ENCODE results near the gene SERPINA1. TPM values are rescaled to one million over a fixed set of nuclear protein-coding genes. Genes with fewer than 3 reads are reported as not detected.

The SERPINA1 gene
- total and polyA plus RNA-seq, 4 donors, result 3.5 to 29.8 (median 20.4) TPM

DNA sequence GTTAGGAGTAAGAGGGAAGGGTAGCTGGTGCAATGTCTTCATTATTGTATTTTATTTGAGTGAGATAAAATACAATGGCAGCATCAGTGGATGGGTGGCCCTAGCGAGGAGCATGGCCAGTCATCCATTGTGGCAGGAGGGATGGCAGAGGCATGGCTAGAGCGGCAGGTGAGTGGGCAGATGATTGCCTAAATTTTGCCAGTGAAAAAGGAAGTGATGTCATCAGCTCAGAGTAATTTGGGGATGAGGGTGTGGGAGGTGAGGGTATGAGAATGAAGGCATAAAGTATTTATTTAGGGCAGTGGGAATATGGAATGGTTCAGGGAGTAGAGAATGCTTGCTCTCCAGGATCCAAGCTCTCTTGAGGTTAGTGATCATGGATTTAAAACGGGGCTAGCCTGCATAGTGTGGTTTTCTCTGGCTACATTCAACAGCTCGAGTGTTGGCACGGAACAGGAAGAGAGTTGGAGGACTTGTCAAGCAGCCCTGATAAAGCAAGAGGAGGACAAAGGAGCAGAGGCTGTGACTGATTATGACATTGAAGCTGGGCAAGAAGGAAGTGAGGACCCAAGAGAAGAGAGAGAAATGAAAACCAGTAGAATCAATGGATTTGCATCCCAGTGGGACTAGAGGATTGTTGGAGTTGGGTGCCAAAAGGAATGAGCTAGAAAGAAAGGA is 46.6 kb downstream of the SERPINA1 start:
- Histone ChIP-seq H3K4me1 (ENCODE audit: control insufficient read depth in 1 of 2, insufficient read depth in 2 of 2, low read length in 2 of 2) (no peaks in the 10 kb centered on the region), H3K27ac (ENCODE audit: low read depth in 1 of 2, low read length in 2 of 2) (no peak overlapping the region), H3K36me3 (ENCODE audit: control insufficient read depth in 1 of 2, insufficient read depth in 2 of 2, low read length in 1 of 2) (no peaks in the 10 kb centered on the region), H3K9me3 (ENCODE audit: control insufficient read depth, low read length) (no peaks in the 10 kb centered on the region), H3K27me3 (ENCODE audit: control insufficient read depth in 1 of 2, insufficient read depth in 2 of 2, low read length in 1 of 2) (no peaks in the 10 kb centered on the region), H3K4me3 (ENCODE audit: low read length in 2 of 2) (no peak overlapping the region)
- WGBS, 2 donors, result 28 to 30% methylated on average over 5 of the region's 5 CpGs
- ATAC-seq (ENCODE audit: low FRiP score), result no peak
- intact Hi-C loops (cut with DNase I), result loop anchor here in 1 of 2 donors (10.0 kb wide), 1 partner anchor 1193 kb away; the partner anchor contains the start of gene GLRX5
- no peak for DNase-seq

DNA sequence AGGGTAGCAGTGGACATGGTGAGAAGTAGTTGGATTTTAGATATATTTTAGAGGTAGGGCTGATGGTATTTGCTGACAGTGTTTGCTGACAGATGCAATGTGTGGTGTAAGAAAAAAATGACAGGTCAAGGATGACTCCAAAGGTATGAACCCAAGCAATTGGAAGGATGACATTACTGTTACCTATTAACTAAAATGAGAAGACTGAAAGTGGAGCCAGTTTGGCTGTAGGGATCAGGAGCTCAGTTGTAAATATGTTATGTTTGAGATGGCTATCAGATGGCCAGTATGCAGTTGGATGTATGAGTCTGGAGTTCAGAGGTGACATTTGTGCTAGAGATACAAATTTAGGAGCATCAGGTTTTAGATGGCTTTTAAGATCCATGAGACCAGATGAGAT is 47.9 kb downstream of the SERPINA1 start:
- Histone ChIP-seq H3K4me3 (ENCODE audit: low read length in 2 of 2) (no peak overlapping the region), H3K27ac (ENCODE audit: low read depth in 1 of 2, low read length in 2 of 2) (no peak overlapping the region), H3K9me3 (ENCODE audit: control insufficient read depth, low read length) (no peaks in the 10 kb centered on the region), H3K36me3 (ENCODE audit: control insufficient read depth in 1 of 2, insufficient read depth in 2 of 2, low read length in 1 of 2) (no peaks in the 10 kb centered on the region), H3K4me1 (ENCODE audit: control insufficient read depth in 1 of 2, insufficient read depth in 2 of 2, low read length in 2 of 2) (no peaks in the 10 kb centered on the region), H3K27me3 (ENCODE audit: control insufficient read depth in 1 of 2, insufficient read depth in 2 of 2, low read length in 1 of 2) (no peaks in the 10 kb centered on the region)
- intact Hi-C loops (cut with DNase I), result loop anchor here in 1 of 2 donors (10.0 kb wide), 1 partner anchor 1194 kb away; the partner anchor contains the start of gene GLRX5
- ATAC-seq (ENCODE audit: low FRiP score), result no peak
- DNase-seq, result no peak

DNA sequence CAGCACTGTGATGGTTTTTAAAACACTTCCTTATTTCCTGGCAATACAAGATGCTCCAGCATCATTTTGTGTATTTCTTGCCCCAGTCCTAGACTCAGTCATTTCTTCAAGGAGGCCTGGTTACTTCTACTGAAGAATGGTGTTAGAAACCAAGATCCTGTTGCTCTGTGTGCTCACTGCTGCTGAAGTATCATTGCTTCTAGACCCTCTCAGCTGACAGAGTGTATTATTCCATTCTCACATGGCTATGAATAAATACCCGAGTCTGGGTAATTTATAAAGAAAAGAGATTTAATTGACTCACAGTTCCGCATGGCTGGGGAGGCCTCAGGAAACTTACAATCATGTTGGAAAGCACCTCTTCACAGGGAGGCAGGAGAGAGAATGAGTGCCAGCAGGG is 50.4 kb downstream of the SERPINA1 start:
- DNase-seq (no peak), ATAC-seq (ENCODE audit: low FRiP score) (no peak)
- no peaks in the 10 kb centered on the region for H3K9me3 ChIP-seq (ENCODE audit: control insufficient read depth, low read length)
- intact Hi-C loops (cut with DNase I), result no loop called here
- H3K36me3 ChIP-seq (ENCODE audit: control insufficient read depth in 1 of 2, insufficient read depth in 2 of 2, low read length in 1 of 2), result no peaks in the 10 kb centered on the region
- H3K4me3 ChIP-seq (ENCODE audit: low read length in 2 of 2), result no peak overlapping the region
- WGBS, 2 donors, result 93 to 94% methylated on average over 2 of the region's 2 CpGs
- no peaks in the 10 kb centered on the region for H3K27me3 ChIP-seq (ENCODE audit: control insufficient read depth in 1 of 2, insufficient read depth in 2 of 2, low read length in 1 of 2)
- H3K4me1 ChIP-seq (ENCODE audit: control insufficient read depth in 1 of 2, insufficient read depth in 2 of 2, low read length in 2 of 2), result no peaks in the 10 kb centered on the region
- no peak overlapping the region for H3K27ac ChIP-seq (ENCODE audit: low read depth in 1 of 2, low read length in 2 of 2)

DNA sequence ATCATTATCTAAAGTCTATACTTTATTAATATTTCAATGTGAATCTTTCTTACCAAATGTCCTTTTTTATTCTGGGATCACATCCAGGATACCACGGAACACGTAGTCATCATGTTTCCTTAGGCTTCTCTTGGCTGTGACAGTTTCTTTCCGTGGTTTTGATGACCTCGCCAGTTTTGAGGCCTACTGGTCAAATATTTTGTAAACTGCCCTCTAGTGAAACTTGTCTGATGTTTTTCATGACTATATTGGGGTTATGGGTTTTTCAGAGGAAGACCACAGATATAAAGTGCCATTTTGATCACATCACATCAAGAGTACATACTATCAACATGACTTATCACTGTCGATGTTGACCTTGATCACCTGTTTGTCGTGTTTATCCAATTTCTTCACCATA is 51.1 kb downstream of the SERPINA1 start:
- Histone ChIP-seq H3K27me3 (ENCODE audit: control insufficient read depth in 1 of 2, insufficient read depth in 2 of 2, low read length in 1 of 2) (no peaks in the 10 kb centered on the region), H3K27ac (ENCODE audit: low read depth in 1 of 2, low read length in 2 of 2) (no peak overlapping the region), H3K36me3 (ENCODE audit: control insufficient read depth in 1 of 2, insufficient read depth in 2 of 2, low read length in 1 of 2) (no peaks in the 10 kb centered on the region), H3K4me1 (ENCODE audit: control insufficient read depth in 1 of 2, insufficient read depth in 2 of 2, low read length in 2 of 2) (no peaks in the 10 kb centered on the region), H3K9me3 (ENCODE audit: control insufficient read depth, low read length) (no peaks in the 10 kb centered on the region), H3K4me3 (ENCODE audit: low read length in 2 of 2) (no peak overlapping the region)
- intact Hi-C loops (cut with DNase I), result no loop called here
- ATAC-seq (ENCODE audit: low FRiP score), result no peak
- no peak for DNase-seq
- 73 to 74% methylated on average over 6 of the region's 6 CpGs for WGBS, 2 donors

DNA sequence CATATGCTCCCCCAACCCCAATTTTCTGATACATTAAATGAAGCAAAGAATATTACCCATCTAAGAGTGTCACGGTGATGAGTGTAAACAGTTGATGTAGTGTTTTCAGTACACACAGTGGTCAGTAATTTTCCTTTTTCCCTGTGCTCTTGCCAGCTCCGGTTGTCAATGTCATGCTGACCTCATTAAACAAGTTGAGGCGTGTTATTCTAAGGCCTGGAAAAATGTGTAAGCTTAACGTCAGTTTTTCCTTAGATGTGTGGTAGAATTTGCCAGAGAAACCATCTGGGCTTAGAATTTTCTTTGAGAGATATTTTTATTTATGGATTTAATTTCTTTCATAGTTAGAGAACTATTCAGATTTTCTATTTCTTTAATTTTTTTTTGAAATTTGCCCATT is 53.5 kb downstream of the SERPINA1 start:
- DNase-seq (no peak), ATAC-seq (ENCODE audit: low FRiP score) (no peak)
- Histone ChIP-seq H3K9me3 (ENCODE audit: control insufficient read depth, low read length) (peaks cover under 1% of the 10 kb centered on the region), H3K36me3 (ENCODE audit: control insufficient read depth in 1 of 2, insufficient read depth in 2 of 2, low read length in 1 of 2) (no peaks in the 10 kb centered on the region), H3K27ac (ENCODE audit: low read depth in 1 of 2, low read length in 2 of 2) (no peak overlapping the region), H3K4me1 (ENCODE audit: control insufficient read depth in 1 of 2, insufficient read depth in 2 of 2, low read length in 2 of 2) (no peaks in the 10 kb centered on the region), H3K27me3 (ENCODE audit: control insufficient read depth in 1 of 2, insufficient read depth in 2 of 2, low read length in 1 of 2) (no peaks in the 10 kb centered on the region), H3K4me3 (ENCODE audit: low read length in 2 of 2) (no peak overlapping the region)
- intact Hi-C loops (cut with DNase I), result no loop called here
- WGBS, 2 donors, result 39 to 40% methylated on average over 4 of the region's 4 CpGs

DNA sequence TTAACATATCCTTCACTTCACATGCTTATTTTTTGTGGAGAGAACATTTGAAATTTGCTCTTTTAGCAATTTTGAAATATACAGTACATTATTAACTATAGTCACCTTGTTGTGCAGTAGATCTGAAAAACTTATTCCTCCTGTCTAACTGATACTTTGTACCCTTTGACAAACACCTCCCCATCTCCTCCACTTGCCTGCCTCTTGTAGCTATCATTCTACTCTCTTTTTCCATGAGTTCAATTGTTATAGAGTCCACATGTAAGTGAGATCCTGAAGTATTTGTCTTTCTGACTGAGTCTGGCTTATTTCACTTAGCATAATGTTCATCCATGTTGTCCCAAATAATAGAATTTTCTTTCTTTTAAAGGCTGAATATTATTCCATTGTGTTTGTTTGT is 55.8 kb downstream of the SERPINA1 start:
- Histone ChIP-seq H3K9me3 (ENCODE audit: control insufficient read depth, low read length) (peaks cover 1% of the 10 kb centered on the region), H3K4me3 (ENCODE audit: low read length in 2 of 2) (no peak overlapping the region), H3K4me1 (ENCODE audit: control insufficient read depth in 1 of 2, insufficient read depth in 2 of 2, low read length in 2 of 2) (no peaks in the 10 kb centered on the region), H3K27me3 (ENCODE audit: control insufficient read depth in 1 of 2, insufficient read depth in 2 of 2, low read length in 1 of 2) (no peaks in the 10 kb centered on the region), H3K36me3 (ENCODE audit: control insufficient read depth in 1 of 2, insufficient read depth in 2 of 2, low read length in 1 of 2) (no peaks in the 10 kb centered on the region), H3K27ac (ENCODE audit: low read depth in 1 of 2, low read length in 2 of 2) (no peak overlapping the region)
- intact Hi-C loops (cut with DNase I), result no loop called here
- DNase-seq (no peak), ATAC-seq (ENCODE audit: low FRiP score) (no peak)

DNA sequence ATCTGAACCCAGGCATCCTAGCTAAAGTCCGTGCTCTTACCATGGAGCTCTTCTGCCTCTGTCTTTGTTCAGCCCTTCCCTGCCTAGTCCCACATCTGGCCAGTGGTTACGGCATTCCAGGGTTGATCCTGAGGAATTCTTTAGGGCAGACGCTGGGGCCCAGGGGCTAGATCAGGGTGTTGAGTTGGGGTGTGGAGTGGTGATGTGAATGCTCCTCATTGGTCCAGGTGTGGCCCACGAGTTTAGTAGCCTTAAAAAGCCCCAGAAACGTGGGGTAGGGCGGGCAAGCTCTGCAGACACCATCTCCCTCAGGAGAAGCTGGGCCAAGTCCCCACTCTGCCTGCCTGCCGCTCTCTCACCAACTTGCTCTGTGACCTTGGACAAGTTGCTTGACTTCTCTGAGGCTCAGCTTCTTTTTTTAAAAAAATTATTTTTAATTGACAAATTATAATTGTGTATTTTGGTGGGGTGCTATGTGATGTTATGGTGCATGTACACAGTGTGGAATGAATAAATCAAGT is 56.3 kb downstream of the SERPINA1 start:
- H3K4me3 ChIP-seq (ENCODE audit: low read length in 2 of 2), result no peak overlapping the region
- H3K27me3 ChIP-seq (ENCODE audit: control insufficient read depth in 1 of 2, insufficient read depth in 2 of 2, low read length in 1 of 2), result peaks cover 0 to 1% of the 10 kb centered on the region in 2 donors
- ATAC-seq (ENCODE audit: low FRiP score) (no peak), DNase-seq (no peak)
- H3K27ac ChIP-seq (ENCODE audit: low read depth in 1 of 2, low read length in 2 of 2), result no peak overlapping the region
- no peaks in the 10 kb centered on the region for H3K36me3 ChIP-seq (ENCODE audit: control insufficient read depth in 1 of 2, insufficient read depth in 2 of 2, low read length in 1 of 2)
- WGBS, 2 donors, result 70 to 73% methylated on average over 7 of the region's 7 CpGs
- intact Hi-C loops (cut with DNase I), result no loop called here
- no peaks in the 10 kb centered on the region for H3K4me1 ChIP-seq (ENCODE audit: control insufficient read depth in 1 of 2, insufficient read depth in 2 of 2, low read length in 2 of 2)
- peaks cover 1% of the 10 kb centered on the region for H3K9me3 ChIP-seq (ENCODE audit: control insufficient read depth, low read length)

DNA sequence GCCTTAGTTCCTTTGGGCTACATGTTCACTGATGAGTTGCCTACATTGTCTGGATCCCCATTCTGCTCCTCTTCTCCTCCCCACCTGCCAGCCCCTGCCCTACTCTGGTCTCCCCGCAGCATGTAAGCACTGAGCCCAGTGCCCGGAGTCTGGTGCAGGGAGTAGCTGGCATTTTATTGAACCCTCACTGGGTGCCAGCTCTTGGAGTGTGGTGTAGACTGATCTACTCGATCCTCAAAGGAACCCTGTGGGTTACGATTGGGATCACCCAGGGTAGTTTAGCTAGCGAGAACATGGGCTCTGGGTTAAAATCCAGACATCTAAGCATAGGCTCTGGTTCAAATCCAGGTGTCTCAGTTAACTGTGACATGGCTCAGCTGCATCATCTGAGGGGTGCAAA is 56.9 kb downstream of the SERPINA1 start:
- intact Hi-C loops (cut with DNase I), result no loop called here
- ATAC-seq (ENCODE audit: low FRiP score) (no peak), DNase-seq (no peak)
- H3K27ac ChIP-seq (ENCODE audit: low read depth in 1 of 2, low read length in 2 of 2), result no peak overlapping the region
- H3K9me3 ChIP-seq (ENCODE audit: control insufficient read depth, low read length), result peaks cover 1% of the 10 kb centered on the region
- WGBS, 2 donors, result 93 to 99% methylated on average over 5 of the region's 5 CpGs
- no peaks in the 10 kb centered on the region for H3K36me3 ChIP-seq (ENCODE audit: control insufficient read depth in 1 of 2, insufficient read depth in 2 of 2, low read length in 1 of 2)
- H3K4me3 ChIP-seq (ENCODE audit: low read length in 2 of 2), result no peak overlapping the region
- peaks cover 0 to 1% of the 10 kb centered on the region in 2 donors for H3K27me3 ChIP-seq (ENCODE audit: control insufficient read depth in 1 of 2, insufficient read depth in 2 of 2, low read length in 1 of 2)
- H3K4me1 ChIP-seq (ENCODE audit: control insufficient read depth in 1 of 2, insufficient read depth in 2 of 2, low read length in 2 of 2), result no peaks in the 10 kb centered on the region

DNA sequence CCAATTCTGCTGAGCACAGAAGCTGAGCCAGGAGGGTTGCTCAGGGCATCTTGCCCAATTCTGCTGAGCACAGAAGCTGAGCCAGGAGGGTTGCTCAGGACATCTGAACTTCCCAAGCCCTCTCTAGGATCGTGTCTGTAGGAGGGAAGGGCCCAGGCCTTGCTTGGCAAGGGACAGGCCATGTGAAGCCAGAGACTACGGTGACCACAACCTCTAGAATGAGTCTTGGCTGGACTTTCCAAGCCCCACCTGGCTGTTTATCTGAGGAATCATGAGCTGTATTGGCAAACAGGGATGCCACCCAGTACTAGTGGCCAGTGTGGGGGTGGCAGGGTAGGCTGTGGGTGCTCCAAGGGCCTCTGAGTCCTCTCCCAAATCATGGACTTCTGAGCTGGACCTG is 57.5 kb downstream of the SERPINA1 start:
- DNase-seq (no peak), ATAC-seq (ENCODE audit: low FRiP score) (no peak)

More for the DNA sequence above, 57.5 kb downstream of the SERPINA1 start:
- peaks cover 1% of the 10 kb centered on the region for H3K9me3 ChIP-seq (ENCODE audit: control insufficient read depth, low read length)
- H3K4me1 ChIP-seq (ENCODE audit: control insufficient read depth in 1 of 2, insufficient read depth in 2 of 2, low read length in 2 of 2), result no peaks in the 10 kb centered on the region
- H3K27me3 ChIP-seq (ENCODE audit: control insufficient read depth in 1 of 2, insufficient read depth in 2 of 2, low read length in 1 of 2), result peaks cover 0 to 1% of the 10 kb centered on the region in 2 donors
- H3K27ac ChIP-seq (ENCODE audit: low read depth in 1 of 2, low read length in 2 of 2), result no peak overlapping the region
- H3K4me3 ChIP-seq (ENCODE audit: low read length in 2 of 2), result no peak overlapping the region
- no peaks in the 10 kb centered on the region for H3K36me3 ChIP-seq (ENCODE audit: control insufficient read depth in 1 of 2, insufficient read depth in 2 of 2, low read length in 1 of 2)
- intact Hi-C loops (cut with DNase I), result no loop called here
- WGBS, 2 donors, result 11 to 18% methylated on average over 2 of the region's 2 CpGs
